Breast epithelium (tissue), 4 donors: ENCODE results near the gene SLC25A19. TPM values are rescaled to one million over a fixed set of nuclear protein-coding genes. Genes with fewer than 3 reads are reported as not detected.

Source experiments
- DNase-seq, 2 donors: peaks; one replicate each; pipeline ENCODE4 v3.0.0-alpha.2; 2019; ENCODE audit warnings: low spot score in 2 of 2
- H3K27ac ChIP-seq, 2 donors: fragments of 200-600 bp; sonication (generic) in 1 of 2; one replicate each; pipeline ENCODE4 v1.5.1; 2016 to 2019; ENCODE audit warnings: mild to moderate bottlenecking in 1 of 2
- H3K27me3 ChIP-seq, 2 donors: fragments of 200-600 bp; sonication (generic) in 1 of 2; one replicate each; pipeline versions ENCODE4 v1.5.1 to v1.6.0; 2017 to 2019; ENCODE audit warnings: control low read depth in 1 of 2, mild to moderate bottlenecking in 1 of 2
- H3K36me3 ChIP-seq: fragments of 200-600 bp; one replicate; pipeline ENCODE4 v1.5.1; 2019
- H3K4me1 ChIP-seq, 2 donors: fragments of 200-600 bp; sonication (generic); one replicate each; pipeline ENCODE4 v1.5.1; 2016 to 2019; ENCODE audit warnings: control low read depth in 1 of 2
- H3K4me3 ChIP-seq, 3 donors: fragments of 200-600 bp; sonication (generic); 1 replicate in 2 of 3; 2 replicates in 1 of 3; pipeline ENCODE4 v1.5.1; 2016 to 2019; ENCODE audit warnings: mild to moderate bottlenecking in 3 of 3, moderate library complexity in 2 of 3
- H3K9me3 ChIP-seq, 2 donors: fragments of 200-600 bp; sonication (generic) in 1 of 2; one replicate each; pipeline ENCODE4 v1.5.1; 2016 to 2019; ENCODE audit warnings: control low read depth in 1 of 2
- CTCF ChIP-seq, 3 donors: fragments of 450-650 bp; IDR thresholded peaks; one replicate each; pipeline ENCODE4 v1.5.1; 2016 to 2017; ENCODE audit warnings: antibody characterized with exemption in 3 of 3, mild to moderate bottlenecking in 3 of 3, moderate library complexity in 3 of 3
- POLR2A ChIP-seq: fragments of 450-650 bp; IDR thresholded peaks from one replicate; pipeline ENCODE4 v1.6.1; 2016; ENCODE audit warnings: antibody characterized with exemption, mild to moderate bottlenecking, moderate library complexity
- POLR2AphosphoS5 ChIP-seq, 3 donors: sonication (generic); formaldehyde crosslinking; IDR thresholded peaks; one replicate each; pipeline ENCODE4 v1.6.1; 2017; ENCODE audit warnings: antibody characterized with exemption in 3 of 3
- intact Hi-C: fragments of 100-400 bp; cut with DNase I; formaldehyde crosslinking; loops from one replicate; pipeline ENCODE4 v1.15.1; 2023; ENCODE audit warnings: low total_unique reads
- total RNA-seq, 3 donors: library from RNA; depleted of rRNA; stranded (reverse); fragments of >200 nt; gene quantifications; one replicate each; pipeline ENCODE4 v1.1.0, GENCODE V29; 2016

Gene SLC25A19
- 10 to 100 TPM; 11.4 to 13.8 (median 12.3) TPM for total RNA-seq

- Histone ChIP-seq H3K4me3 (peak within 1 kb of the TSS; percentile 69 to 82 (median 71)), H3K36me3 (no peaks in the 10 kb centered on the region), H3K27me3 (no peaks in the 10 kb centered on the region), H3K4me1 (no peaks in the 10 kb centered on the region), H3K27ac (peak within 1 kb of the TSS; percentile 92 to 94), H3K9me3 (no peaks in the 10 kb centered on the region)
- TF ChIP-seq POLR2AphosphoS5 (IDR thresholded peaks at IDR 0.05) (peak; percentile 74 to 84 (median 75)), CTCF (IDR thresholded peaks at IDR 0.05) (no peak), POLR2A (peak; percentile 33)
- intact Hi-C loops, result no loop called here
- peak; percentile 97 to 98 for DNase-seq
Observed at GRCh38 chr17:75289115-75289831, at the start of gene SLC25A19. Gene SLC25A19 (minus strand): TSS chr17:75289433. CDS start chr17:75286764, 2,669 bp downstream.

GRCh38 chr17:75338335-75338734, 49.1 kb upstream of the SLC25A19 start:
- DNase-seq, result no peak
- TF ChIP-seq CTCF (IDR thresholded peaks at IDR 0.05) (no peak), POLR2AphosphoS5 (IDR thresholded peaks at IDR 0.05) (no peak), POLR2A (no peak)
- peak overlapping the region in 1 of 2 donors; percentile 78 for H3K27ac ChIP-seq
- intact Hi-C loops, result no loop called here
- no peaks in the 10 kb centered on the region for H3K4me1 ChIP-seq
- H3K4me3 ChIP-seq, result no peak overlapping the region
- no peaks in the 10 kb centered on the region for H3K27me3 ChIP-seq
- H3K9me3 ChIP-seq, result no peaks in the 10 kb centered on the region
- no peaks in the 10 kb centered on the region for H3K36me3 ChIP-seq

- TF ChIP-seq CTCF (IDR thresholded peaks at IDR 0.05) (no peak), POLR2A (no peak), POLR2AphosphoS5 (IDR thresholded peaks at IDR 0.05) (no peak)
- intact Hi-C loops, result no loop called here
- H3K4me3 ChIP-seq, result no peak overlapping the region
- DNase-seq, result no peak
- H3K27ac ChIP-seq, result no peak overlapping the region
- no peaks in the 10 kb centered on the region for H3K4me1 ChIP-seq
- no peaks in the 10 kb centered on the region for H3K27me3 ChIP-seq
- H3K36me3 ChIP-seq, result no peaks in the 10 kb centered on the region
- H3K9me3 ChIP-seq, result no peaks in the 10 kb centered on the region
Observed at GRCh38 chr17:75335315-75335714, 46.1 kb upstream of the SLC25A19 start.

GRCh38 chr17:75334723-75335122, 45.5 kb upstream of the SLC25A19 start:
- no peaks in the 10 kb centered on the region for H3K9me3 ChIP-seq
- H3K27me3 ChIP-seq, result no peaks in the 10 kb centered on the region
- no peak overlapping the region for H3K27ac ChIP-seq
- TF ChIP-seq CTCF (IDR thresholded peaks at IDR 0.05) (no peak), POLR2AphosphoS5 (IDR thresholded peaks at IDR 0.05) (no peak), POLR2A (no peak)
- DNase-seq, result no peak
- no peaks in the 10 kb centered on the region for H3K4me1 ChIP-seq
- no peak overlapping the region for H3K4me3 ChIP-seq
- H3K36me3 ChIP-seq, result no peaks in the 10 kb centered on the region
- intact Hi-C loops, result no loop called here

- no peak for DNase-seq
- no peaks in the 10 kb centered on the region for H3K27me3 ChIP-seq
- H3K4me1 ChIP-seq, result no peaks in the 10 kb centered on the region
- intact Hi-C loops, result no loop called here
- no peak overlapping the region for H3K27ac ChIP-seq
- no peaks in the 10 kb centered on the region for H3K9me3 ChIP-seq
- H3K4me3 ChIP-seq, result no peak overlapping the region
- no peak for TF ChIP-seq POLR2AphosphoS5 (IDR thresholded peaks at IDR 0.05)
- TF ChIP-seq POLR2A, result no peak
- TF ChIP-seq CTCF (IDR thresholded peaks at IDR 0.05), result no peak
- no peaks in the 10 kb centered on the region for H3K36me3 ChIP-seq
Observed at GRCh38 chr17:75331671-75332070, 42.4 kb upstream of the SLC25A19 start.
